Activated T-helper 1 cell treated with anti-CD3 and anti-CD28 coated beads, Interleukin-12 subunit alpha, Interleukin-12 subunit beta, Interleukin-2, Interleukin-4 antibody, amounts not matched to agents 30 ng/mL and 10 ng/mL and 1 ng/mL, durations not matched to agents 14 hours and 24 hours and 36 hours (primary cell): Measurements from ENCODE around the gene SLC7A14. TPM values are rescaled to one million over a fixed set of nuclear protein-coding genes. Genes with fewer than 3 reads are reported as not detected.

Experiments used
- DNase-seq: peaks from one replicate; pipeline ENCODE4 v3.0.0; 2021; ENCODE audit warnings: low spot score
- H3K27ac Mint-ChIP-seq: one replicate; pipeline ENCODE4 v1.8.0; 2021; ENCODE audit warnings: mild to moderate bottlenecking, mixed read lengths
- H3K27me3 Mint-ChIP-seq: one replicate; pipeline ENCODE4 v1.8.0; 2022; ENCODE audit warnings: mild to moderate bottlenecking, moderate library complexity, mixed read lengths; ENCODE audit not compliant: insufficient read depth
- H3K36me3 Mint-ChIP-seq: one replicate; pipeline ENCODE4 v1.8.0; 2021; ENCODE audit warnings: low read depth, mixed read lengths
- H3K4me1 Mint-ChIP-seq: one replicate; pipeline ENCODE4 v1.8.0; 2021; ENCODE audit warnings: low read depth, mixed read lengths
- H3K4me3 Mint-ChIP-seq: one replicate; pipeline ENCODE4 v1.8.0; 2021; ENCODE audit warnings: mild to moderate bottlenecking, moderate library complexity, mixed read lengths
- H3K9me3 Mint-ChIP-seq: one replicate; pipeline ENCODE4 v1.8.0; 2021; ENCODE audit warnings: mixed read lengths
- intact Hi-C: fragments of 100-400 bp; cut with micrococcal nuclease; formaldehyde crosslinking; loops from one replicate; pipeline ENCODE4 v1.15.1; 2024
- total RNA-seq: library from RNA; stranded (reverse); gene quantifications from 2 replicates; pipeline ENCODE4 v1.2.3, GENCODE V29; 2022

The SLC7A14 gene
- total RNA-seq, 1 donor from 2014 or later = not detected

- Mint-ChIP-seq H3K4me3 (no peak overlapping the region), H3K27me3 (peaks cover 43% of the 10 kb centered on the region), H3K4me1 (peaks cover 10% of the 10 kb centered on the region), H3K9me3 (no peaks in the 10 kb centered on the region), H3K27ac (no peak overlapping the region), H3K36me3 (no peaks in the 10 kb centered on the region)
- intact Hi-C loops = loop anchor here (5.0 kb wide), 1 partner anchor 759 kb away; the partner anchor contains the start of gene MECOM
- DNase-seq = no peak
Measured at GRCh38 chr3:170421111-170421641, 164.7 kb downstream of the SLC7A14 start.

GRCh38 chr3:170420307-170420821 is 165.5 kb downstream of the SLC7A14 start:
- Mint-ChIP-seq H3K27me3 (peaks cover 48% of the 10 kb centered on the region), H3K9me3 (no peaks in the 10 kb centered on the region), H3K36me3 (no peaks in the 10 kb centered on the region), H3K4me1 (peaks cover 10% of the 10 kb centered on the region), H3K4me3 (no peak overlapping the region), H3K27ac (no peak overlapping the region)
- intact Hi-C loops = loop anchor here (5.0 kb wide), 1 partner anchor 758 kb away; the partner anchor contains the start of gene MECOM
- no peak for DNase-seq

- no peaks in the 10 kb centered on the region for H3K9me3 Mint-ChIP-seq
- DNase-seq = no peak
- no peak overlapping the region for H3K4me3 Mint-ChIP-seq
- intact Hi-C loops = loop anchor here (5.0 kb wide), 2 partner anchors 163 to 757 kb away; partner anchors contain the start of gene MECOM
- no peaks in the 10 kb centered on the region for H3K36me3 Mint-ChIP-seq
- H3K27ac Mint-ChIP-seq = no peak overlapping the region
- H3K27me3 Mint-ChIP-seq = peaks cover 49% of the 10 kb centered on the region
- peaks cover 10% of the 10 kb centered on the region for H3K4me1 Mint-ChIP-seq
Measured at GRCh38 chr3:170419557-170420087, 166.3 kb downstream of the SLC7A14 start.

- intact Hi-C loops = loop anchor here (5.0 kb wide), 1 partner anchor 164 kb away; no protein-coding TSS in a partner anchor
- Mint-ChIP-seq H3K4me1 (peaks cover 10% of the 10 kb centered on the region), H3K27me3 (peaks cover 51% of the 10 kb centered on the region), H3K27ac (no peak within 1 kb of the TSS), H3K4me3 (peak within 1 kb of the TSS; percentile 66), H3K9me3 (no peaks in the 10 kb centered on the region), H3K36me3 (no peaks in the 10 kb centered on the region)
- DNase-seq = no peak
Measured at GRCh38 chr3:170418422-170419398, 167.2 kb downstream of the SLC7A14 start, which contains the start of gene CLDN11. Gene CLDN11 (plus strand): TSS chr3:170418868. CDS start chr3:170419067, 199 bp downstream.

DNA sequence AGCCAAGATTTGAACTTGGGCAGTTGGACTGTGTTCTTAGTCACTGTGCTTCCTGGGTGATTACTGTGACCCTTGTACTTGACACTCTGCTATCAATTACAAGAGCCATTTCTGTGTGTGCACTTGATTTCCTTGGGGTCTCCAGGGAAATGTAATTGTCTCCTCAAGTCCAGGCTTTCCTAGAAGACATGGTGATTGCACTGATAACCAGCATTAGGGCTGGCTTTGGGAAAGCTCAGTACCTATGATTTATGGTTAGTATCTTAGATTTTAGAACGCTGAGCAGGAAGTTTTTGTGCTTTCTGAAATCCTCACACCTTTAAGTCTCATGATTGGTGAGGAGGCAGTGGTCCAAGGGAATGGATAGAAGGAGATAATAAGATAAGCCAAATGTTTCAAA is 168.8 kb downstream of the SLC7A14 start:
- no peak for DNase-seq
- Mint-ChIP-seq H3K27ac (no peak overlapping the region), H3K4me3 (no peak overlapping the region), H3K36me3 (no peaks in the 10 kb centered on the region), H3K27me3 (peaks cover 53% of the 10 kb centered on the region), H3K4me1 (peaks cover 10% of the 10 kb centered on the region), H3K9me3 (no peaks in the 10 kb centered on the region)
- intact Hi-C loops = loop anchor here (5.0 kb wide), 1 partner anchor 165 kb away; no protein-coding TSS in a partner anchor

- peak; percentile 17 for DNase-seq
Measured at GRCh38 chr3:170414202-170414663, 171.6 kb downstream of the SLC7A14 start.

DNA sequence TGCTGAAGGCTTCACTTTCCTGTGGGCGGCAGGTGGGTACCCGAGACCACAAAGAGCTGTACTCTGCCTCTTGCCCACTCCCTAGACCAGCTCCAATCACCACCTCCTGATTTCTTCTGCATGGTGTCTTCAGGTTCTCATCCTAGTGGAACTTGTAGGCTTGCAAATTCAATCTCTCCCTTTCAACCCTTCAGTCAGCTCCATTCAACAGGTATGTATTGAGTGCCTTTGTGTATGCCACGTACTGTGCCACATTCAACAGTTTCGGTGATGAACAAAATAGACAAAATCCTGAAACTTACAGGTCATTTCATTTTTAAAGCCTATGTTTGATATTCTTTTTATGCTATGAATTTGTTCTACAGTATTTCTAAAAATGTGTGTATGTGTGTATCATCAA is 172.6 kb downstream of the SLC7A14 start:
- H3K9me3 Mint-ChIP-seq = no peaks in the 10 kb centered on the region
- no peak overlapping the region for H3K27ac Mint-ChIP-seq
- H3K4me1 Mint-ChIP-seq = peaks cover 3% of the 10 kb centered on the region
- peaks cover 33% of the 10 kb centered on the region for H3K27me3 Mint-ChIP-seq
- no peak overlapping the region for H3K4me3 Mint-ChIP-seq
- intact Hi-C loops = loop anchor here (5.0 kb wide), 2 partner anchors 454 to 551 kb away; no protein-coding TSS in a partner anchor
- no peak for DNase-seq
- no peaks in the 10 kb centered on the region for H3K36me3 Mint-ChIP-seq

More at GRCh38 chr3:170414202-170414663, 171.6 kb downstream of the SLC7A14 start:
- H3K27me3 Mint-ChIP-seq = peaks cover 37% of the 10 kb centered on the region
- intact Hi-C loops = loop anchor here (1.0 to 5.0 kb wide), 6 partner anchors 104 to 552 kb away; no protein-coding TSS in a partner anchor
- H3K4me3 Mint-ChIP-seq = no peak overlapping the region
- H3K4me1 Mint-ChIP-seq = peaks cover 5% of the 10 kb centered on the region
- no peaks in the 10 kb centered on the region for H3K36me3 Mint-ChIP-seq
- H3K27ac Mint-ChIP-seq = no peak overlapping the region
- no peaks in the 10 kb centered on the region for H3K9me3 Mint-ChIP-seq

DNA sequence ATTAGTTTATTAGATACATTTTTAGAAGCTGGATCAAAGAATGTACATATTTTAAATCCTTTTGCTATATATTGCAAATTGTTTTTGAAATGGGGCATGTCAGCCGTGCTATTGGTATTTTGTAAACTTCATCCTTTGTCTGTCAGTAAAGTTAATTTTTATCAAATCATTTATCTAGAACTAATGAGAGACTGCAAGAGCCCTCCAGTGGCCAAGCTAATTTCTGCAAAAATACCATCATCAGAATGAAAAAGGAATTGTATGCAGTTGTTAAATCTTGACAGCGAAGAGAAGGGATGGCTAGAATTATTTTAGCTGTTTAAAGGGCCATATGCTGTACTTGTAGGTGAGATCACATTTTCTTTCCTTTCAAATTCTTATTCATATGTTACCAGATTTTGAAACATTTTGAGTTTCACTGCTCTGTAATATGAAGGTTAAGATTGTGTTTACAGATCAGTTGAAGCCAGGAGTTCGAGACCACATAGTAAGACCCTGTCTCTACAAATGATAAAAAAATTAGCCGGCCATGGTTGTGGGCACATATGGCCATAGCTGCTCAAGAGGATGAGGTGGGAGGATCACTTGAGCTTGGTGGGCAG is 175.3 kb downstream of the SLC7A14 start:
- H3K4me1 Mint-ChIP-seq = no peaks in the 10 kb centered on the region
- H3K27me3 Mint-ChIP-seq = peaks cover 11% of the 10 kb centered on the region
- DNase-seq = no peak
- H3K36me3 Mint-ChIP-seq = no peaks in the 10 kb centered on the region
- intact Hi-C loops = loop anchor here (5.0 kb wide), 2 partner anchors 457 to 548 kb away; no protein-coding TSS in a partner anchor
- no peak overlapping the region for H3K4me3 Mint-ChIP-seq
- H3K27ac Mint-ChIP-seq = no peak overlapping the region
- H3K9me3 Mint-ChIP-seq = no peaks in the 10 kb centered on the region

Other genes starting within 250 kb of the SLC7A14 start
- gene SKIL, start 228.4 kb downstream of the SLC7A14 start, total RNA-seq = 27.5 and 29.4 TPM in 2 replicates
- gene CLDN11, start 167.2 kb downstream of the SLC7A14 start, total RNA-seq = not detected in 2 replicates